ENCODE measurements around the gene ROR1.
A peak's percentile ranks its signal among the peaks of the same experiment; 100 is the strongest.

Gene ROR1

GRCh38 chr1:63829349-63830327 is 55.8 kb downstream of the ROR1 start:
- no peaks in the 10 kb centered on the region for H3K4me1 ChIP-seq (ENCODE audit: insufficient read depth, poor library complexity, severe bottlenecking)
- TF ChIP-seq CTCF (IDR thresholded peaks at IDR 0.05; ENCODE audit: poor library complexity, severe bottlenecking), result no peak
- no peak overlapping the region for H3K4me3 ChIP-seq (ENCODE audit: severe bottlenecking)
- ATAC-seq (ENCODE audit: low read depth), result no peak
- no peaks in the 10 kb centered on the region for H3K27me3 ChIP-seq (ENCODE audit: insufficient read depth, poor library complexity, severe bottlenecking)
- no peak for DNase-seq (ENCODE audit: low spot score)
- no peaks in the 10 kb centered on the region for H3K36me3 ChIP-seq (ENCODE audit: low read depth)
- no peaks in the 10 kb centered on the region for H3K9me3 ChIP-seq (ENCODE audit: severe bottlenecking)
- no peak overlapping the region for H3K27ac ChIP-seq (ENCODE audit: poor library complexity, severe bottlenecking)

- Histone ChIP-seq H3K27ac (ENCODE audit: poor library complexity, severe bottlenecking) (no peak overlapping the region), H3K36me3 (ENCODE audit: low read depth) (no peaks in the 10 kb centered on the region), H3K27me3 (ENCODE audit: insufficient read depth, poor library complexity, severe bottlenecking) (no peaks in the 10 kb centered on the region), H3K4me3 (ENCODE audit: severe bottlenecking) (no peak overlapping the region), H3K4me1 (ENCODE audit: insufficient read depth, poor library complexity, severe bottlenecking) (no peaks in the 10 kb centered on the region), H3K9me3 (ENCODE audit: severe bottlenecking) (no peaks in the 10 kb centered on the region)
- no peak for TF ChIP-seq CTCF (IDR thresholded peaks at IDR 0.05; ENCODE audit: poor library complexity, severe bottlenecking)
- DNase-seq (ENCODE audit: low spot score), result no peak
- ATAC-seq (ENCODE audit: low read depth), result no peak
These were observed 57.6 kb downstream of the ROR1 start for GRCh38 chr1:63831409-63831808.

- H3K27me3 ChIP-seq (ENCODE audit: insufficient read depth, poor library complexity, severe bottlenecking), result no peaks in the 10 kb centered on the region
- ATAC-seq (ENCODE audit: low read depth), result no peak
- no peaks in the 10 kb centered on the region for H3K36me3 ChIP-seq (ENCODE audit: low read depth)
- no peaks in the 10 kb centered on the region for H3K4me1 ChIP-seq (ENCODE audit: insufficient read depth, poor library complexity, severe bottlenecking)
- no peak overlapping the region for H3K27ac ChIP-seq (ENCODE audit: poor library complexity, severe bottlenecking)
- no peak for TF ChIP-seq CTCF (IDR thresholded peaks at IDR 0.05; ENCODE audit: poor library complexity, severe bottlenecking)
- no peak overlapping the region for H3K4me3 ChIP-seq (ENCODE audit: severe bottlenecking)
- no peak for DNase-seq (ENCODE audit: low spot score)
- no peaks in the 10 kb centered on the region for H3K9me3 ChIP-seq (ENCODE audit: severe bottlenecking)
These were observed 59.7 kb downstream of the ROR1 start for GRCh38 chr1:63833363-63834119.

GRCh38 chr1:63835128-63835527 is 61.3 kb downstream of the ROR1 start:
- TF ChIP-seq CTCF (IDR thresholded peaks at IDR 0.05; ENCODE audit: poor library complexity, severe bottlenecking), result no peak
- Histone ChIP-seq H3K4me3 (ENCODE audit: severe bottlenecking) (no peak overlapping the region), H3K27ac (ENCODE audit: poor library complexity, severe bottlenecking) (no peak overlapping the region), H3K27me3 (ENCODE audit: insufficient read depth, poor library complexity, severe bottlenecking) (no peaks in the 10 kb centered on the region), H3K9me3 (ENCODE audit: severe bottlenecking) (no peaks in the 10 kb centered on the region), H3K36me3 (ENCODE audit: low read depth) (no peaks in the 10 kb centered on the region), H3K4me1 (ENCODE audit: insufficient read depth, poor library complexity, severe bottlenecking) (no peaks in the 10 kb centered on the region)
- DNase-seq (ENCODE audit: low spot score), result no peak
- peak; percentile 42; the same call in 1 of the 3 replicates for ATAC-seq (ENCODE audit: low read depth)

All from RWPE2 (cell line).